Measurements from ENCODE around the gene RAC3.
"Not testable (repeated sequence)": the region's sequence is repeated elsewhere in the genome, so short reads cannot be mapped to it uniquely, and the experiment has no call there.

The RAC3 gene

GRCh38 chr17:82035956-82036633, 4.6 kb downstream of the RAC3 start:
- DNase-seq, result no peak
- Histone ChIP-seq H3K36me3 (0 out of 2 replicates have a peak, but pooled peaks cover 2% of the 10 kb centered on the region), H3K27me3 (no peaks in the 10 kb centered on the region), H3K4me3 (ENCODE audit: low read depth, low read length) (peak overlapping the region; percentile 80), H3K4me1 (no peaks in the 10 kb centered on the region; the same call in 1 of the 2 replicates), H3K9me3 (no peaks in the 10 kb centered on the region)
- TF ChIP-seq CTCF (IDR thresholded peaks at IDR 0.05; ENCODE audit: low read depth, low read length), result no peak

GRCh38 chr17:82036634-82037091, 5.2 kb downstream of the RAC3 start:
- H3K27me3 ChIP-seq, result no peaks in the 10 kb centered on the region
- H3K4me3 ChIP-seq (ENCODE audit: low read depth, low read length), result peak overlapping the region; percentile 80
- TF ChIP-seq CTCF (IDR thresholded peaks at IDR 0.05; ENCODE audit: low read depth, low read length), result no peak
- H3K4me1 ChIP-seq, result no peaks in the 10 kb centered on the region; the same call in 1 of the 2 replicates
- DNase-seq, result no peak
- H3K36me3 ChIP-seq, result 0 out of 2 replicates have a peak, but pooled peaks cover 2% of the 10 kb centered on the region
- no peaks in the 10 kb centered on the region for H3K9me3 ChIP-seq

- Histone ChIP-seq H3K36me3 (0 out of 2 replicates have a peak, but pooled peaks cover 2% of the 10 kb centered on the region), H3K9me3 (no peaks in the 10 kb centered on the region), H3K4me1 (no peaks in the 10 kb centered on the region; the same call in 1 of the 2 replicates), H3K27me3 (no peaks in the 10 kb centered on the region), H3K4me3 (ENCODE audit: low read depth, low read length) (peak within 1 kb of the TSS; percentile 80)
- peak; percentile 64 for TF ChIP-seq CTCF (IDR thresholded peaks at IDR 0.05; ENCODE audit: low read depth, low read length)
- DNase-seq, result peak; percentile 99
Measured at GRCh38 chr17:82037092-82037888, 5.8 kb downstream of the RAC3 start, which contains the start of gene DCXR. Gene DCXR (minus strand): TSS chr17:82037697. CDS start chr17:82037682, 15 bp downstream.

GRCh38 chr17:82037889-82038195, 6.4 kb downstream of the RAC3 start:
- no peaks in the 10 kb centered on the region for H3K9me3 ChIP-seq
- no peaks in the 10 kb centered on the region; the same call in 1 of the 2 replicates for H3K4me1 ChIP-seq
- 0 out of 2 replicates have a peak, but pooled peaks cover 2% of the 10 kb centered on the region for H3K36me3 ChIP-seq
- peak overlapping the region; percentile 80 for H3K4me3 ChIP-seq (ENCODE audit: low read depth, low read length)
- no peak for TF ChIP-seq CTCF (IDR thresholded peaks at IDR 0.05; ENCODE audit: low read depth, low read length)
- no peaks in the 10 kb centered on the region for H3K27me3 ChIP-seq
- no peak for DNase-seq

GRCh38 chr17:82038796-82039409, 7.4 kb downstream of the RAC3 start:
- not testable (repeated sequence) for DNase-seq; H3K27me3 ChIP-seq; H3K36me3 ChIP-seq; H3K4me1 ChIP-seq; H3K4me3 ChIP-seq (ENCODE audit: low read depth, low read length); H3K9me3 ChIP-seq

- no peak for TF ChIP-seq CTCF (IDR thresholded peaks at IDR 0.05; ENCODE audit: low read depth, low read length)
- Histone ChIP-seq H3K4me1 (no peaks in the 10 kb centered on the region; the same call in 1 of the 2 replicates), H3K27me3 (no peaks in the 10 kb centered on the region)
Measured at GRCh38 chr17:82039695-82040299, 8.3 kb downstream of the RAC3 start.

More at GRCh38 chr17:82039695-82040299, 8.3 kb downstream of the RAC3 start:
- H3K4me3 ChIP-seq (ENCODE audit: low read depth, low read length), result no peak overlapping the region
- no peaks in the 10 kb centered on the region for H3K9me3 ChIP-seq
- 0 out of 2 replicates have a peak, but pooled peaks cover 2% of the 10 kb centered on the region for H3K36me3 ChIP-seq
- no peak for DNase-seq
